ENCODE data around the gene LRRC19.
A peak's percentile ranks its signal among the peaks of the same experiment; 100 is the strongest.

LRRC19 gene

DNA sequence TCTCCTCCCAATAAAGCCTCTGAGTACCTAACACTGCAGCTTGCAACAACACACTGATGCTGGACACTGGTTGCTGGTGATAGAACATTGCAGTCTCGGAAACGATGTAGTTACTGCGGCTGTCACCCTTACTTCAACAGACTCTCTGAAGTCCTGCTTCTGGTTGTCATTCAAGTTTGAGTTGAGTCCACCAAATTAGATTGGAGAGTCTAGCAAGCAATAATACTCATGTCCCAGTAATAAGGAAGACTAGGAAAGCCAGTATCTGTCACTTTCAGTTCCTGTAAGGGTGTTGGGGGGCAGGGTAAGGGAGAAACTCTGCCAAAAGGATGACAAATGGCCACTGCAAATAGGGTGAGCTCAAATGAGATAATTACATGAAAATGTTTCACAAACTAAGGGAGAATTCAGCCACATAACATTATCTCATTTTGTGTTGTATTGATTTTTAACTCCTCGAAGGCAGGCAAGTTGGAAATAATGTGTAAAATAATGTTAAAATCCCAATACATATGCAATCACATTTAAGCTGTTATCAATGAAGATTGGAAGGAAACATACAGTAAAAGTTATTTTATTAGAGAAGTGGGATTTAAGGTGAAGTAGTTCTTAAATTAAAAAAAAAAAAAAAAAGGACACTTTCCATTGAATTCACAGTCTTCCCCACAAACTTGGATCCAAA is 50.1 kb downstream of the LRRC19 start:
- no peaks in the 10 kb centered on the region for H3K36me3 ChIP-seq (ENCODE audit: control insufficient read depth in 2 of 2, insufficient read depth in 1 of 2, low read length in 2 of 2)
- POLR2A ChIA-PET = interaction anchor here (0.6 to 3.2 kb wide), 8 partner anchors 8 to 302 kb away, joined by 3 to 32 read pairs (median 4); partner anchors contain the start of genes CAAP1 and PLAA
- H3K27ac ChIP-seq (ENCODE audit: extremely low read depth, low read depth, low read length) = peak overlapping the region; percentile 97
- peak overlapping the region; percentile 70 for H3K4me3 ChIP-seq (ENCODE audit: low read depth, low read length)
- H3K4me1 ChIP-seq (ENCODE audit: control insufficient read depth, insufficient read depth, low read length) = peaks cover 9% of the 10 kb centered on the region
- H3K9me3 ChIP-seq (ENCODE audit: control insufficient read depth, insufficient read depth, low read depth, low read length) = no peaks in the 10 kb centered on the region
- CTCF ChIA-PET = interaction anchor here (0.6 to 1.7 kb wide), 6 partner anchors 11 to 299 kb away, joined by 3 to 6 read pairs (median 4); partner anchors contain the start of gene CAAP1
- TF ChIP-seq ZNF664 (tag by site-specific recombination; IDR thresholded peaks at IDR 0.05) (peak; percentile 95), ZNF529 (tag by site-specific recombination; IDR thresholded peaks at IDR 0.05; ENCODE audit: insufficient replicate concordance) (no peak), ZNF426 (tag by site-specific recombination; IDR thresholded peaks at IDR 0.05) (no peak), PRDM6 (tag by site-specific recombination; IDR thresholded peaks at IDR 0.05) (peak; percentile 11), ZNF596 (tag by site-specific recombination; IDR thresholded peaks at IDR 0.05) (no peak), MEIS1 (CRISPR knock-in tag; IDR thresholded peaks at IDR 0.05; ENCODE audit: borderline replicate concordance) (no peak), ZNF311 (tag by site-specific recombination; IDR thresholded peaks at IDR 0.05; ENCODE audit: borderline replicate concordance) (no peak), ZSCAN30 (tag by site-specific recombination; IDR thresholded peaks at IDR 0.05) (peak; percentile 64; the same call in 1 of the 2 replicates), ZBTB21 (tag by site-specific recombination; IDR thresholded peaks at IDR 0.05) (no peak), ZBTB44 (tag by site-specific recombination; IDR thresholded peaks at IDR 0.05) (0 out of 2 replicates have a peak, but pooled peaks have one; percentile 44), SCRT2 (tag by site-specific recombination; IDR thresholded peaks at IDR 0.05) (peak; percentile 81), KLF16 (tag by site-specific recombination; IDR thresholded peaks at IDR 0.05) (no peak), ZNF837 (tag by site-specific recombination; IDR thresholded peaks at IDR 0.05) (no peak), SP2 (tag by site-specific recombination; IDR thresholded peaks at IDR 0.05) (peak; percentile 58), ZSCAN23 (tag by site-specific recombination; IDR thresholded peaks at IDR 0.05) (no peak), ZNF660 (tag by site-specific recombination; IDR thresholded peaks at IDR 0.05) (no peak)
- TF ChIP-seq, protein P1, sequence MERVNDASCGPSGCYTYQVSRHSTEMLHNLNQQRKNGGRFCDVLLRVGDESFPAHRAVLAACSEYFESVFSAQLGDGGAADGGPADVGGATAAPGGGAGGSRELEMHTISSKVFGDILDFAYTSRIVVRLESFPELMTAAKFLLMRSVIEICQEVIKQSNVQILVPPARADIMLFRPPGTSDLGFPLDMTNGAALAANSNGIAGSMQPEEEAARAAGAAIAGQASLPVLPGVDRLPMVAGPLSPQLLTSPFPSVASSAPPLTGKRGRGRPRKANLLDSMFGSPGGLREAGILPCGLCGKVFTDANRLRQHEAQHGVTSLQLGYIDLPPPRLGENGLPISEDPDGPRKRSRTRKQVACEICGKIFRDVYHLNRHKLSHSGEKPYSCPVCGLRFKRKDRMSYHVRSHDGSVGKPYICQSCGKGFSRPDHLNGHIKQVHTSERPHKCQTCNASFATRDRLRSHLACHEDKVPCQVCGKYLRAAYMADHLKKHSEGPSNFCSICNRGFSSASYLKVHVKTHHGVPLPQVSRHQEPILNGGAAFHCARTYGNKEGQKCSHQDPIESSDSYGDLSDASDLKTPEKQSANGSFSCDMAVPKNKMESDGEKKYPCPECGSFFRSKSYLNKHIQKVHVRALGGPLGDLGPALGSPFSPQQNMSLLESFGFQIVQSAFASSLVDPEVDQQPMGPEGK (tag by site-specific recombination; IDR thresholded peaks at IDR 0.05) = peak; percentile 25; the same call in 1 of the 2 replicates
- TF ChIP-seq, protein P2, sequence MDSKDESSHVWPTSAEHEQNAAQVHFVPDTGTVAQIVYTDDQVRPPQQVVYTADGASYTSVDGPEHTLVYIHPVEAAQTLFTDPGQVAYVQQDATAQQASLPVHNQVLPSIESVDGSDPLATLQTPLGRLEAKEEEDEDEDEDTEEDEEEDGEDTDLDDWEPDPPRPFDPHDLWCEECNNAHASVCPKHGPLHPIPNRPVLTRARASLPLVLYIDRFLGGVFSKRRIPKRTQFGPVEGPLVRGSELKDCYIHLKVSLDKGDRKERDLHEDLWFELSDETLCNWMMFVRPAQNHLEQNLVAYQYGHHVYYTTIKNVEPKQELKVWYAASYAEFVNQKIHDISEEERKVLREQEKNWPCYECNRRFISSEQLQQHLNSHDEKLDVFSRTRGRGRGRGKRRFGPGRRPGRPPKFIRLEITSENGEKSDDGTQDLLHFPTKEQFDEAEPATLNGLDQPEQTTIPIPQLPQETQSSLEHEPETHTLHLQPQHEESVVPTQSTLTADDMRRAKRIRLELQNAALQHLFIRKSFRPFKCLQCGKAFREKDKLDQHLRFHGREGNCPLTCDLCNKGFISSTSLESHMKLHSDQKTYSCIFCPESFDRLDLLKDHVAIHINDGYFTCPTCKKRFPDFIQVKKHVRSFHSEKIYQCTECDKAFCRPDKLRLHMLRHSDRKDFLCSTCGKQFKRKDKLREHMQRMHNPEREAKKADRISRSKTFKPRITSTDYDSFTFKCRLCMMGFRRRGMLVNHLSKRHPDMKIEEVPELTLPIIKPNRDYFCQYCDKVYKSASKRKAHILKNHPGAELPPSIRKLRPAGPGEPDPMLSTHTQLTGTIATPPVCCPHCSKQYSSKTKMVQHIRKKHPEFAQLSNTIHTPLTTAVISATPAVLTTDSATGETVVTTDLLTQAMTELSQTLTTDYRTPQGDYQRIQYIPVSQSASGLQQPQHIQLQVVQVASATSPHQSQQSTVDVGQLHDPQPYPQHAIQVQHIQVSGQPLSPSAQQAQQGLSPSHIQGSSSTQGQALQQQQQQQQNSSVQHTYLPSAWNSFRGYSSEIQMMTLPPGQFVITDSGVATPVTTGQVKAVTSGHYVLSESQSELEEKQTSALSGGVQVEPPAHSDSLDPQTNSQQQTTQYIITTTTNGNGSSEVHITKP (tag by site-specific recombination; IDR thresholded peaks at IDR 0.05) = peak; percentile 44

Data from HEK293 (cell line).